Thoracic aorta (tissue), 2 donors: ENCODE data around the gene ZNF107. TPM values are rescaled to one million over a fixed set of nuclear protein-coding genes. Genes with fewer than 3 reads are reported as not detected.

Experiments
- ATAC-seq: fragments of 150-250 bp; one replicate; pipeline ENCODE4 v1.8.0; 2017; ENCODE audit warnings: low read depth; ENCODE audit not compliant: insufficient number of reproducible peaks, low FRiP score
- DNase-seq: peaks from one replicate; pipeline ENCODE4 v3.0.0-alpha.2; 2020; ENCODE audit warnings: low spot score
- H3K27ac ChIP-seq, 2 donors: fragments of 200-600 bp; sonication (generic); 1 replicate in 1 of 2; 2 replicates in 1 of 2; pipeline ENCODE4 v1.5.1; 2016; ENCODE audit warnings: mild to moderate bottlenecking in 2 of 2, moderate library complexity in 2 of 2
- H3K27me3 ChIP-seq: fragments of 200-600 bp; sonication (generic); replicated peaks from 2 replicates; pipeline ENCODE4 v1.6.0; 2016; ENCODE audit warnings: mild to moderate bottlenecking; ENCODE audit not compliant: insufficient read depth
- H3K36me3 ChIP-seq: fragments of 200-600 bp; sonication (generic); one replicate; pipeline ENCODE4 v1.5.1; 2016
- H3K4me1 ChIP-seq, 2 donors: fragments of 200-600 bp; sonication (generic); 1 replicate in 1 of 2; 2 replicates in 1 of 2; pipeline versions ENCODE4 v1.5.1 to v1.6.0; 2016; ENCODE audit warnings: low read depth in 2 of 2, mild to moderate bottlenecking in 1 of 2; ENCODE audit not compliant: control insufficient read depth in 1 of 2
- H3K4me3 ChIP-seq: fragments of 200-600 bp; sonication (generic); 2 replicates; pipeline ENCODE4 v1.5.1; 2016; ENCODE audit warnings: mild to moderate bottlenecking
- H3K9me3 ChIP-seq: fragments of 200-600 bp; sonication (generic); 2 replicates; pipeline ENCODE4 v1.5.1; 2016
- CTCF ChIP-seq: fragments of 200-600 bp; sonication (generic); IDR thresholded peaks from one replicate; pipeline ENCODE4 v1.5.1; 2019; ENCODE audit warnings: antibody characterized with exemption
- total RNA-seq, 2 donors: library from RNA; depleted of rRNA; stranded (reverse); fragments of >200 nt; gene quantifications; one replicate each; pipeline versions ENCODE4 v1.1.0 to v1.2.3, GENCODE V29; 2016

Gene ZNF107
- total RNA-seq, 2 donors from 2014 or later, result 5.6 to 6.9 TPM

- ATAC-seq, result no peak
- Histone ChIP-seq H3K36me3 (no peaks in the 10 kb centered on the region), H3K4me1 (peaks cover 4 to 12% of the 10 kb centered on the region in 2 donors), H3K9me3 (no peaks in the 10 kb centered on the region), H3K4me3 (no peak overlapping the region), H3K27ac (no peak overlapping the region), H3K27me3 (no peaks in the 10 kb centered on the region)
- no peak for DNase-seq
- no peak for TF ChIP-seq CTCF
These were observed 6.5 kb downstream of the ZNF107 start for GRCh38 chr7:64672414-64672813.

- Histone ChIP-seq H3K36me3 (peaks cover 28% of the 10 kb centered on the region), H3K4me3 (no peak overlapping the region), H3K27me3 (no peaks in the 10 kb centered on the region), H3K9me3 (no peaks in the 10 kb centered on the region), H3K27ac (no peak overlapping the region), H3K4me1 (no peaks in the 10 kb centered on the region)
- no peak for DNase-seq
- no peak for ATAC-seq
- no peak for TF ChIP-seq CTCF
These were observed 19.2 kb downstream of the ZNF107 start for GRCh38 chr7:64685091-64685490.

- no peaks in the 10 kb centered on the region for H3K27me3 ChIP-seq
- H3K36me3 ChIP-seq, result peaks cover 28% of the 10 kb centered on the region
- TF ChIP-seq CTCF, result no peak
- H3K27ac ChIP-seq, result no peak overlapping the region
- no peaks in the 10 kb centered on the region for H3K9me3 ChIP-seq
- ATAC-seq, result no peak
- H3K4me1 ChIP-seq, result no peaks in the 10 kb centered on the region
- no peak for DNase-seq
- no peak overlapping the region for H3K4me3 ChIP-seq
These were observed 19.8 kb downstream of the ZNF107 start for GRCh38 chr7:64685741-64686140.

GRCh38 chr7:64686493-64687184, 20.7 kb downstream of the ZNF107 start:
- Histone ChIP-seq H3K36me3 (peaks cover 28% of the 10 kb centered on the region), H3K9me3 (no peaks in the 10 kb centered on the region), H3K27ac (no peak overlapping the region), H3K4me1 (no peaks in the 10 kb centered on the region), H3K4me3 (no peak overlapping the region), H3K27me3 (no peaks in the 10 kb centered on the region)
- TF ChIP-seq CTCF, result no peak
- no peak for DNase-seq
- ATAC-seq, result no peak

GRCh38 chr7:64687249-64687648, 21.3 kb downstream of the ZNF107 start:
- no peak for DNase-seq
- Histone ChIP-seq H3K4me3 (no peak overlapping the region), H3K27me3 (no peaks in the 10 kb centered on the region), H3K4me1 (no peaks in the 10 kb centered on the region), H3K36me3 (peaks cover 26% of the 10 kb centered on the region), H3K27ac (no peak overlapping the region), H3K9me3 (no peaks in the 10 kb centered on the region)
- TF ChIP-seq CTCF, result no peak
- no peak for ATAC-seq
